IPS-NIHi7 (cell line): ENCODE data around the gene MBOAT1.
"Not testable (repeated sequence)": the region's sequence is repeated elsewhere in the genome, so short reads cannot be mapped to it uniquely, and the experiment has no call there.

Experiments used
- DNase-seq: peaks from one replicate; pipeline ENCODE4 v3.0.0; 2012; ENCODE audit warnings: mixed read lengths; ENCODE audit errors: extremely low spot score

MBOAT1 gene

GRCh38 chr6:20203561-20204511, 8.4 kb downstream of the MBOAT1 start:
- DNase-seq: no peak

GRCh38 chr6:20202699-20203302, 9.5 kb downstream of the MBOAT1 start:
- no peak for DNase-seq

GRCh38 chr6:20202324-20202658, 10.0 kb downstream of the MBOAT1 start:
- no peak for DNase-seq

- DNase-seq: no peak
Measured at GRCh38 chr6:20200761-20201630, 11.3 kb downstream of the MBOAT1 start.

- DNase-seq: no peak
Measured at GRCh38 chr6:20198775-20199174, 13.5 kb downstream of the MBOAT1 start.

GRCh38 chr6:20198156-20198774, 14.0 kb downstream of the MBOAT1 start:
- no peak for DNase-seq

- no peak for DNase-seq
Measured at GRCh38 chr6:20197251-20197650, 15.0 kb downstream of the MBOAT1 start.

- no peak for DNase-seq
Measured at GRCh38 chr6:20192625-20193024, 19.6 kb downstream of the MBOAT1 start.

GRCh38 chr6:20191992-20192391, 20.3 kb downstream of the MBOAT1 start:
- no peak for DNase-seq

- DNase-seq: no peak
Measured at GRCh38 chr6:20188630-20189075, 23.6 kb downstream of the MBOAT1 start.

- DNase-seq: no peak
Measured at GRCh38 chr6:20186981-20187380, 25.3 kb downstream of the MBOAT1 start.

- no peak for DNase-seq
Measured at GRCh38 chr6:20183706-20184105, 28.6 kb downstream of the MBOAT1 start.

GRCh38 chr6:20182926-20183521, 29.2 kb downstream of the MBOAT1 start:
- DNase-seq: no peak

- DNase-seq: no peak
Measured at GRCh38 chr6:20182069-20182468, 30.2 kb downstream of the MBOAT1 start.

- no peak for DNase-seq
Measured at GRCh38 chr6:20180935-20181334, 31.3 kb downstream of the MBOAT1 start.

- DNase-seq: not testable (repeated sequence)
Measured at GRCh38 chr6:20179287-20180045, 32.8 kb downstream of the MBOAT1 start.

GRCh38 chr6:20178327-20178726, 33.9 kb downstream of the MBOAT1 start:
- no peak for DNase-seq

- no peak for DNase-seq
Measured at GRCh38 chr6:20175810-20176410, 36.4 kb downstream of the MBOAT1 start.

- no peak for DNase-seq
Measured at GRCh38 chr6:20173833-20174792, 38.2 kb downstream of the MBOAT1 start.
